Fibroblast of pulmonary artery (primary cell): Measurements from ENCODE around the gene RNF220.
A peak's percentile ranks its signal among the peaks of the same experiment; 100 is the strongest.

Source experiments
- DNase-seq: peaks from one replicate; pipeline ENCODE4 v3.0.0-alpha.2; 2010; ENCODE audit warnings: low read depth
- H3K4me3 ChIP-seq: replicated peaks from 2 replicates; pipeline ENCODE4 v1.5.1; 2011; ENCODE audit warnings: low read depth, mild to moderate bottlenecking, control low read depth, low read length, moderate library complexity
- CTCF ChIP-seq: IDR thresholded peaks from 2 replicates; pipeline ENCODE4 v1.5.1; 2011; ENCODE audit warnings: mild to moderate bottlenecking, control low read depth, low read length, inconsistent platforms; ENCODE audit errors: missing control alignments

Gene RNF220

GRCh38 chr1:44650159-44650831 lies 245.2 kb downstream of the RNF220 start:
- no peak for TF ChIP-seq CTCF
- no peak overlapping the region for H3K4me3 ChIP-seq
- DNase-seq = no peak

GRCh38 chr1:44651069-44651468 lies 246.0 kb downstream of the RNF220 start:
- no peak overlapping the region for H3K4me3 ChIP-seq
- no peak for TF ChIP-seq CTCF
- no peak for DNase-seq

GRCh38 chr1:44652445-44653106 lies 247.5 kb downstream of the RNF220 start:
- TF ChIP-seq CTCF = peak; percentile 96
- H3K4me3 ChIP-seq = no peak overlapping the region
- DNase-seq = peak; percentile 71

- no peak for DNase-seq
- H3K4me3 ChIP-seq = no peak overlapping the region
- TF ChIP-seq CTCF = no peak
These were observed 248.3 kb downstream of the RNF220 start for GRCh38 chr1:44653107-44653964.

GRCh38 chr1:44654621-44655187 lies 249.6 kb downstream of the RNF220 start:
- H3K4me3 ChIP-seq = no peak overlapping the region
- no peak for TF ChIP-seq CTCF
- no peak for DNase-seq

- DNase-seq = peak; percentile 32
- H3K4me3 ChIP-seq = no peak overlapping the region
- peak; percentile 83 for TF ChIP-seq CTCF
These were observed 250.6 kb downstream of the RNF220 start for GRCh38 chr1:44655609-44656008.
